DLD1 (cell line): ENCODE measurements around the gene NLRC5.
"Not testable (repeated sequence)": the region's sequence is repeated elsewhere in the genome, so short reads cannot be mapped to it uniquely, and the experiment has no call there.

Experiments used
- in situ Hi-C: cut with HindIII; loops from 2 replicates; pipeline ENCODE4 v1.10.0; 2017; ENCODE audit warnings: low sequenced_read_pairs

NLRC5 gene

DNA sequence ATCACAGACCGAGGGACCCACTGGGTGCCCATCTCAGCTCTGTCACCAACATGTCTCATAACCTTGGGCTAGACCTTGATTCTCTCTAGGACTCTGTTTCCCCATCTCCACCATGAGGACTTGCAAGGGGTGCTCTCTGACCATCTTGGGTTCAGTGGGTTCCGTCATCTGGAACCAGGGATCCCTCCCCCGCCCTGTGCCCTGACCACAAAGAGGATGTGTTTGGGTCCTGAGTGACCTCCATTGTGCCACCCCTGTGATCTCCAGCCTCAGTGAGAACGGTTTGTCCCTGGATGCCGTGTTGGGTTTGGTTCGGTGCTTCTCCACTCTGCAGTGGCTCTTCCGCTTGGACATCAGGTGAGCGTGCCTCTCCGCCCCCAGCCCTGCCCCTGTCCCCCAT is 53.9 kb downstream of the NLRC5 start:
- in situ Hi-C loops: no loop called here

DNA sequence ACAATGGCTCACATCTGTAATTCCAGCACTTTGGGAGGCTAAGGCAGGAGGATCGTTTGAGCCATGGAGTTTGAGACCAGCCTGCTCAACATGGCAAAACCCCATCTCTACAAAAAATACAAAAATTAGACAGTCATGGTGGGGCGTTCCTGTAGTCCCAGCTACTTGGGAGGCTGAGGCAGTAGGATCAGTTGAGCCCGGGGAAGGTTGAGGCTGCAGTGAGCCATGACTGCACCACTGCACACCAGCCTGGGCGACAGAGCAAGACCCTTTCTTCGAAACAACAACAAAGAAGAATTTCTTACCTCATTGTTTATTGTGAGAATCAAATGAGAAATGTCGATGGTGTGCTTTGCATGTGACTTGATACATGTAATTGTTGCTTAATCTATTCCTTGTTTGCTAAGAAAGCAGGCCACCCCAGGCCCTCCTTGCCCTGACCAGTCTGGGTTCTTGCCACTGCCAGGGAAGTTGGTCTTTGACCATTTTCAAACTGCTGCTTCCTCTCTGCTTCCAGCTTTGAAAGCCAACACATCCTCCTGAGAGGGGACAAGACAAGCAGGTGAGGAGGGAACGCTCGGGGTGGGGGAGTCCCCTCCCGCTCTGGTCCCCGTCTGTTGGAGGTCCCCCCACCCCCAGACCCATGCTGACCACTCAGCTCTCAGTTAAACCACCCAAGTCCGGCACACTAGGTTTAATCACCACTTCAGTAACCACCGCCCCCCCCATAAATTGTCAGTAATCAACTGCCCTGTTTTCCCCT is 55.8 kb downstream of the NLRC5 start:
- in situ Hi-C loops: no loop called here

DNA sequence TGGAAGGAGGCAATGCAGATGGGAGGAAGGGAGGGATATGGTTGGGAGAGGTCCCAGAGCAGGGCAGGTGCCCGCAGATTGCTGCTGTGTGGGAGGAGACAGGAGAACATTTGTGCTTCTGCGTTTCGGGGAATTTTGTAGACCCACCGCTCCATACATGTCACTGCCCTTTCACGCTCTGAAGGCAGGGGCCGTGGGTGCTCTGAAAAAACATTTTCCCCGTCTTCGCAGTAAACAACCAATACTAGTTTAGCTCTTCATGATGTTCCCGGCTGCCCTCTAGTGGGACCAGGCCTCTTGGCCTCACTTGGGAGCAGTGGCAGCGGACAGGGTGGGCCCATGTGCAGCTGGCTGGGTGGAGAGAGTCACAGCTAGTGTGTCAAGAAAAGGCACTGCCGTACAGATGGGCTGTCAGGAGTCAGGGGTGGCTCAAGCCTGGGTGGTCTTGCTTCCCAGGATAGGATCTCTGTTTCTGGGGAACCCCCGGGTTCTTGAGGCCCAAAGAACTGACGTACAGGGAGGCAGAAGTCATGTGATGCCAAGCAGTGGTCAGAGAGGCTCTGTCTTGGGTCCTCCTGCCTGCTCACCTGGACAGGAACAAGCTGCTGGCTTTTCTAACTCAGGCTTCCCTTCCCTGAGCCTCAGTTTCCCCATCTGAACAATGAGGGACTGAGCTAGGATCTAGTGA is 56.5 kb downstream of the NLRC5 start:
- in situ Hi-C loops: no loop called here

DNA sequence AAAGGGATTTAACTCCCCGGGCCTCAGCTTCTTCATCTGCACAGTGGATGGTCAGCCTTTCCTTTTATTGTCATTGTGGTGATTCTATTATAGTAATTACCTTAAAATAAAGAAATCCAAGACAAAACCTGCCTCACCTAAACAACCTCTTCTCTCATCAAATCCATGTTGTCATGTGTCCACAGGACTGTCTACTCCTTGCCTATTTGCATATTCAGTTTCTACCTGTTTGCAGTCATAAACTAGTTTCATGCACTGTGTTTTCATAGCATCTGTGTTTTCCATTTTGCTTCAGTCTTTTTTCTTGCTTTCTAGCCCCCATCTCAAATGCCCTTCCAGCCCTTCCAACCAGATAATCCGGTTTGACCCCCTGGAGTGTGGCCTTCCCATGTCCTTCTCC is 58.7 kb downstream of the NLRC5 start:
- in situ Hi-C loops: no loop called here

DNA sequence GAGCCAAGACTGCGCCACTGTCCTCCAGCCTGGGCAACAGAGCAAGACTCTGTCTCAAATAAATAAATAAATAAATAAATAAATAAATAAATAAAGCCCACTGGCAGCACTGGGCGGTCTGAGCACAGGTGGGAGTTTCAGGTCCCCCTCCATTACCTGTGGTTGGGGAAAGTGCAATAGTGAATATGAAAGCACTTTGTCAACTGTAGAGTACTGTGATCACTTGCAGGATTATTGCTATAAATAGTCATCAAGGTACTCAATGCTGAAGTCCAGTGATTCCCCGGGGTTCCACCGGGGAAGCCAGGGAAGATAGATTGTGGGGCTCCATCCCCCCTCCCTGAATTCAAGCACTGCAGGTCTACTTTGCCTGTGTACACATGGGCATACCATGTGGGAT is 60.3 kb downstream of the NLRC5 start:
- in situ Hi-C loops: no loop called here

DNA sequence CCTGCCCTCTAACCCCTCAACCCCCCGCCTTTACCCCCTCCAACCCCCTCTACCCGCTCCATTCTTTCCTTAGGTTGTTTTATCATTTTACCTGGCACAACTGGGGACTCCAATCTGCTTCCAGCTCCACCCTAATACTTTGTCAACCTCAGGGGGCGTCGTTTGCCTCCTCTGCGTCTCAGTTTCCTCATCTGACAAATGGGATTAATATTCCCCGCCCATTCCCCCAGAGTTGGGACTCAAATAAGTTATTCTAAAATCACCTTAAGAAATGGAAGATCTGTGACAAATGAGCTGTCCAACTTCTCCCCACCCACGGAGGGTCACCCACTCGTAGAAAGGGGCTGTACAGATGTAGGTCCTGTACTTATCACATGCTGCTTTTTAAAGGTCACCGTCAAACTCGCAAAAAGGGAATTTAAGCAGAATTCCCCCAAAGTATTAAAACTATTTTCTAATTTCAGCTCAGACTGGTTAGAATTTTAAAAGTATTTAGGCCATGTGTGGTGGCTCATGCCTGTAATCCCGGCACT is 62.4 kb downstream of the NLRC5 start:
- in situ Hi-C loops: no loop called here

DNA sequence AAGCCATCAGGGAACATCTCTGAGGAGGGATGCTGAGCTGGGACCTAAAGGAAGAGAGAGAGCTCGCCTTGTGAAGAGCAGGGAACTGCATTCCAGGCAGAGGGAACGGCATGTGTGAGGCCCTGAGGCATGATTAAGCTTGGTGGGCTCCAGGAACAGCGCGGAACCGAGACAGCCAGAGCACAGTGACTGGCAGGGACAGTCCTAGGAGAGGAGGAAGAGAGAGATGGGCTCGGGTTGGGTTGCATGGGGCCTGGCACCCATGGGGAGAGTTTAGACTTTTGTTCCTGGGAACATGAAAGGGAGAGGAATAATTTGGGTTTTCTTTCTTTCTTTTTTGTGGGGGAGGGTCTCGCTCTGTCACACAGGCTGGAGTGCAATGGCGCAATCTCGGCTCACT is 63.8 kb downstream of the NLRC5 start:
- in situ Hi-C loops: no loop called here

DNA sequence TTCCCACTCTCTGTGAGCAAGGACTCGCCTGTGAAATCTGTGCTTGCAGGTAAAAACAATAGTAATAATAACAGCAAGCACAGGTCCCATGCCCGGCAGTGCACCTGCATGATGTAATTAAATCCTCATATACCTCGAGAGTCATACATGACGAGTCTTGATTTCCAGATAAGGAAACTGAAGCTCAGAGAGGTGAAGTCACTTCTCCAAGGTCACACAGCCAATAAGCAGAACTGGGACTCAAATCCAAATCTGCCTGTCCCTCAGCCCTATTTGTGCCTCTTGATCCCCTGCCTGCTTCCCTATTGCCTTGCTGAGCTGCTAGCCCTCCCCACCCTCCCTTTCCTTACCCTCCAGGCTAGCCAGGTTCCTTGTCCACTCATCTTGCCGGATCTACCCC is 65.0 kb downstream of the NLRC5 start:
- in situ Hi-C loops: no loop called here

DNA sequence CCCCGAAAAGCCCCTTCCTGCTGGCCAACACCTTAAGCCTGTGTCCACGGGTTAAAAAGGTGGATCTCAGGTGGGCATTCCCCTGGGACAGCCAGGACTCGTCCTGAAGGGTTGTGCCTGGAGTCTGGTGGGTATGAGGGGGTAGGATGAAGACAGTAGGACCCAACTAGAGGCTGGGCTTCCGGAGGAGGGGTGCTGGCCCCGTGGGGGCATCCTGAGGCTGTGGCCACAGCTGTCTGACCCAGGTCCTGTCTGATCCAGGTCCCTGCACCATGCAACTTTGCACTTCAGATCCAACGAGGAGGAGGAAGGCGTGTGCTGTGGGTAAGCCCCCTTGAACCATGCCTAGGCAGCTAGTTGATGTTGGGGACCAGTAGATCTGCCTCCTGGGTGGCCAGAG is 65.4 kb downstream of the NLRC5 start:
- in situ Hi-C loops: no loop called here

DNA sequence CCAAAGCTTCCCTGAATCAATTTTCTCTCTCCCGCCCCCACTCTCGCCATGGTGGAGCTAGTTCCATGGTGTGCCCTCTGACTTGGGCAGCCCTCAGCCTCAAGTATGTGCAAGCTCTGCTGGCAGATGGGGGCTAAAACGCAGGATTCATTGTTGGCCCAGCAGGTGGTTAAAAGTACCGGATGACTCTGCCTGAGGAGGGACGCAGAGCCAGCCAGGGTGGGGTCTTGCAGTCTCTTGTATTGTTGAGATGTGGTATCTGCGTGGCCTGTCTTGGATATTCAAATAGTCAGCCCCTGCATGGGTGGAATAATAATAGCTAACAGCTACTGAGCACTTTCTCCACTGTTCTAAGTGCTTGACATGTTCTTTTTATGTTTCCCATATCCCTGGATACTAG is 66.3 kb downstream of the NLRC5 start:
- in situ Hi-C loops: no loop called here

DNA sequence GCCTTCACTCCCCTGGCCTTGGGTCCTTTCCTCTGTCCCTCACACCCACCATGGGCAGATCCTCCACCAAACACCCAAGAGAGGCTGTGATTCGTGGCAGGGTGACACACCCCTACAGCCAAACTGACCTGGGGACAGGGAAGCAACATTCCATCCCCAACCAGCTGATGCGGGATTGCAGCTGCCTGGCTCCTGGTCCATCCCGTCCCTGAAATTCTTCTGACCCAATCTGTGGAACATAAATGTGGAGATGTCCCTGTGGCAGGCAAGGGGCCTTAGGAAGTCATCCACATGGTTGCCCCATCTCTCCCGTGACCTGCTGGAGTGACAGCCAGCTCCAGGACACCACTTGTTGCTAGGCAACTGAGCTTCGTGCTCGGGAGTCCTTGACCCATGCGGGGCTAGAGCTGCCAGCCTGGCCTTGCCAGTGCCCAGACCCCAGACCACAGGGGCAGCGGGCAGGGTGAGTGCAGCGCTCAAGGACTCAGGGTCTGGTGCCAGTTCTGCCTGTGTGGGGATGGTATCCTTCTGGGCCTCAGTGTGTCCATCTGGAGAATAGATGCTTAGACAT is 69.0 kb downstream of the NLRC5 start:
- in situ Hi-C loops: no loop called here

DNA sequence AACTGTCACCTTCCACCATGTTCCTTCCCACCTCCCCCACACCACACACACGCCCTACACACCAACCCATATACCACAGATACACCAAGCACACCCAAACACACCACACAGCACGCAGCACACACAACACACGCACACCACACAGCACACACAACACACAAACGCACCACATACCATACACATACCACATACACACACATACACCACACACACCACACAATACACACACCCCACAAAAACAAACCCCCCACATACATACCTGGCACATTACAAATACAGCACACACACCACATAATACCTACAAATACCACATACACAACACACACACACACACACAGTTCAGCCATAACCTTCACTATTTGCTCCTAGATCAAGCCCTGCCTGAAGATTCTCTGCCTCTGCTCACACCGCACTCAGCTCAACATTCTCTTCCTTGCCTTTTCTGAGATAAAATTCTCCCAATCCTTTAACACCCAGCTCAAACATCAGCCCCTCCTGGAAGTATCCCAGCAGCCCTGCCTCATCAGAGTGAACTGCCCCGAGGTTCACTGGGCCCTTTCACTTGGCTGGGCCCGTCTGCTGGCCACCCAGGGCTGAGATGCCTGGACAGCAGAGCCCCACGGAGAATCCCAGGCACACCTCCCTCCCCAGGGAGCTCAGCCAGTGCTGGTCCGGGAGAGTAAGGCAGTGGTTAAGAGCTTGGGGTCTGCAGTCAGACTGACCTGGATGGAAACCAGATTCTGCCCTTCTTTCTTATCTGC is 71.1 kb downstream of the NLRC5 start:
- in situ Hi-C loops: no loop called here

DNA sequence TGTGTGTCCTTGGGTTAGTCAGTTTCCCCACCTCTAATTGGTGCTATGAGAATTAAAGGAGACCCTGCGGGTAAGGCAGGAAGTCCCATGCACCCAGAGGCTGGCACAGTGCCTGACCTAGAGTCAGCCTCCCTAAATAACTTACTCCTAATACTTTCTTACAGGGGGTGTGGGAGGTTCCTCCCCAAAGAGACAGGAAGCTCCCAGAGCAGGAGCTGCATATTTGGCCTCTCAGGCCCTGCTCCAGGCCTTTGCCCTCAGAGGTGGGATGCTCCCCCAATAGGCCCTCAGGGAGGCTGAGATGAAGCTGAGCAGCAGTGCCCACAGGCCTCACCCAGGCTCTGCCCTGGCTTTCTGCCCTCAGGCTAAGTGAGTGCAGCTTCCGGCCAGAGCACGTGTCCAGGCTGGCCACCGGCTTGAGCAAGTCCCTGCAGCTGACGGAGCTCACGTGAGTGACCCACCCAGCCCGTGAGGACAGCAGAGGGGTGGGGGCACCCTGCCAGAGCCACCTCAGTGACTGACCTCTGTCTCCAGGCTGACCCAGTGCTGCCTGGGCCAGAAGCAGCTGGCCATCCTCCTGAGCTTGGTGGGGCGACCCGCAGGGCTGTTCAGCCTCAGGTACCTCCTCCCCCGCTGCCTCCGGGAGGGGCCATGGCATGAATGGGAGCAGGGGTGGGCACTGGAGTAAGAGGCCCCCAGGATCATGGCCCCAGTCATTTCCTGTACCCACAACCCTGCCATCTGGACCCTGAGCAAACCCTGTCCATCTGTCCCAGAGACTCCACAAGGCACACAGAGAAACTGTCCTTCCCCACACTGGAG is 71.9 kb downstream of the NLRC5 start:
- in situ Hi-C loops: no loop called here

DNA sequence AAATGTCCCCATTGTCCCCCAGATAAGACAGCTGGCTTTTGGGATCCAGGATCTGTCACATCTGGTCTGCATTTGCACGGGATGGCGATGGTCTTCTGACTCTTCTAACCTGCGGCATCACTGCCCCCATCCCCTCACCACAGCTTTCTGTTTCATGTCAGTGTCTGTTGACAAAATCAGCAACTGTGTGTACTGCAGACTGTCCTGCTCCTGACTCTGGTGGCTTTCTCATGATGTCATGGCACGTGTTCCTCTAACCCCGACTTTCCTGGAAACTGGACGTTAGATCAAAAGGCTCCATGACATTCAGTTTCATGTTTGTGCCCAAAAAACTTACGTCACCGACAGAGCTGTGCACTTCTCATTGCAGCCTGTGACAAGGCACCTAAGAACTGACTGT is 73.0 kb downstream of the NLRC5 start:
- in situ Hi-C loops: no loop called here

DNA sequence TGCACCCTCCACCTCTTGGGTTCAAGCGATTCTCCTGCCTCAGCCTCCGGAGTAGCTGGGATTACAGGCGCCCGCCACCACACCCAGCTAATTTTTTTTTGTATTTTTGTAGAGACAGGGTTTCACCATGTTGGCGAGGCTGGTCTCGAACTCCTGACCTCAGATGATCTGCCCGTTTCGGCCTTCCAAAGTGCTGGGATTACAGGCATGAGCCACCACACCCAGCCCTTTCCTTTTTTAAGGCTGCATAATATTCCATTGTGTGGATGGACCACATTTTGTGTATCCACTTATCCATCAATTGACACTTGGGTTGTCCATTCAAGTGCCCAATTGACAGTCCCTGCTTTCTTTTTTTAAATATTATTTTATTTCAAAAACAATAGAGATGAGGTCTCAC is 73.8 kb downstream of the NLRC5 start:
- in situ Hi-C loops: not testable (repeated sequence)

DNA sequence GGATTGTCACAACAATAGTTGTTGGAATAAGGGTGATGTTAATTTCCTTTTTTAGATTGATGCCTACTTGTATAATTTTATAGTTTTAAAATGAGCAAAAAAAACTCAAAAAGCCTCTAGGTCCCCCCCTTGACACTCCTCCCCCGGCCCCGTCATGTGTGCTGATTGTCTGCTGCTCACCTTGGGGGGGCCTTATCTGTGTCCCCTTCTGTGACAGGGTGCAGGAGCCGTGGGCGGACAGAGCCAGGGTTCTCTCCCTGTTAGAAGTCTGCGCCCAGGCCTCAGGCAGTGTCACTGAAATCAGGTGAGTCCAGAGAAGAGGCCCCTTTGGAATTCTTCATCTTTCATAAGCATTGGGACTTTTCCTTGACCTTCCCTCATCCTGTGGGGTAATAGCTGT is 75.6 kb downstream of the NLRC5 start:
- in situ Hi-C loops: no loop called here

DNA sequence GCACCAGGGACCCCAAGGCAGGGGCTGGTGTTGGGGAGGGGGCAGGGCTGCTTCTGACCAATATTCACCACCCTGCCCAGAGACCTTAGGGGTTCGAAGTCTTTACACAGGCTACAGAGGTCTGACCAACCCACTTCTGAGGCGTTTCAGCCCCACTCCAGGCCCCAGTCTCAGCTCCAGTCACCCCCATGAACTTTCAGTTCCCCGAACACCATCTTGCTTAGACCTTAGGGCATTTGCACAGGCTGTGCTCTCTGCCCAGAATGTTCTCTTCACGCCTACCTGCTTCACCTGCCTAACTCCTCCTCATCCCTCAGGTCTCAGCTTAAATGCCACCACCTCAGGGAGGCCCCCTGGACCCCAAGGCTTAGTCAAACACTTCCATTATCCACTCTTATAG is 77.3 kb downstream of the NLRC5 start:
- in situ Hi-C loops: no loop called here

DNA sequence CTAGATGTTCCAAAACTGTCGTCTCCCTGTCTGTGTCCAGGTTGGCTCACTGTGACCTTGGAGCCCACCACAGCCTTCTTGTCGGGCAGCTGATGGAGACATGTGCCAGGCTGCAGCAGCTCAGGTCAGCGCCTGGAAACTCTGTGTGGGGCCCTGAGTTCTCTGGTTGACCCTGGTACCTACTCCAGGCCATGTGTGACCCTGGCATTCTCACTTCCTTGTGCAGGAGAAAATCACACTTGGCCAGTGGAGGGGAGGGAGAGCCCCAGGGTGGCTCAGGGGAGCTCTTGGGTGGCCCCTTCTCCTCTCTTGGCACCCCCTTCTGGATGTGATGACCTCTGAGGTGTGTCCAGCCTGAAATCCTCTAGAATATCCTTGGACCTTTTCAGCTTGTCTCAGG is 78.0 kb downstream of the NLRC5 start:
- in situ Hi-C loops: no loop called here

DNA sequence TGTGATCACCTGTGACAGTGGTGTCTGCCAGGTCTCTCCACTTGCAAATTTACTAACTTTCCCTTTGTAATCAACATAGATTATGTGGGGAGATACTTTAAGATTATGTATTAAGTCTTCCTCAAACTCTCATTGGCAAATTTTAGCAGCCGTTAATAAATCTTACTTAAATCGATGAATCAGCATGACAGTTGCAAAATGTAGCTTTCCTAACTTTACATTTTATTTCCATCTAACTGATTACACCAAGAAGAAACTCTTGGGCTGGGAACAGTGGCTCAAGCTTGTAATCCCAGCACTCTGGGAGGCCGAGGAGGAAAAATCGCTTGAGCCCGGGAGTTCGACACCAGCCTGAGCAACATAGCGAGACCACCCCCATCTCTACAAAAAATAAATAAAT is 79.7 kb downstream of the NLRC5 start:
- in situ Hi-C loops: no loop called here

DNA sequence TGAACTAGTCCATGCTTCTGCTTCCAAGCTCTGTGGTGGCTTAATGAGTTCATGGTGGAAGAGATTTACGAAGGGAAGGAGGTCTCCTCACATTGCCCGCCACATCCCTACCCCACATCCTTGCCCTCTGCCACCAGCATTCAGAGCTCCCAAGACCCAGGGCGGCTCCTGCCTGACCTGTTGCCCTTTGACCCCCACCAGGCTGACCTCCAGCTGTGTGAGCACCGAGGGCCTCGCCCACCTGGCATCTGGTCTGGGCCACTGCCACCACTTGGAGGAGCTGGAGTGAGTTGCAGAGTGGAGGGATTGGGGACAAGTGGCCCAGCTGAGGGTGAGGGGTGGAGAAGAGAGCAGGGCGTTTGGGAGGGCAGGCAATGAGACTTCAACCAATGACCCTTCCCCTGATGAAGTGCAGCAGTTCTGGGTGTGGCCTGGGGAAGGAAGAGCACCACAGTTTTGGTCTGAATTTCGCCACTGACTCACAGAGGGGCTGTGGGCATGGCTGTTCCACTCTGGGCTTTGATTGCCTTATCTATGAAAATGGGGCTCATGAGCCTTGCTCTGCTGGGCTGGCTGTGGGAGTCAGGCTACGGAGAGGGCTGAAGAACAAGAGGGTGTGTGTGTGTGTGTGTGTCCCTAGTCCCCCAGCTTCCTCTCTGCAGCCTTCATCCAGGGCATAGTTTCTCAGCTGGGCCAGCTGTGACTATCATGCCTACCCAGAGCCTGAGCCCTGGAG is 80.4 kb downstream of the NLRC5 start:
- in situ Hi-C loops: loop anchor here (10.0 kb wide), 1 partner anchor 75 kb away; no protein-coding TSS in a partner anchor
